ENCODE data around the gene AOC3. TPM values are rescaled to one million over a fixed set of nuclear protein-coding genes. Genes with fewer than 3 reads are reported as not detected.

The AOC3 gene
- total and polyA plus RNA-seq, 5 experiments from 2014 or later: 0.13 to 1.6 (median 1.6) TPM; not detected in 2

Small RNAs within 50 kb of the gene (microRNA-seq; reads per million reads assigned to microRNA genes)
- gene MIR6781 (ENCODE audit: borderline microRNAs expressed): not detected

Other genes with a start within 250 kb of the AOC3 start
- gene RETREG3, start 241.8 kb upstream of the AOC3 start, total RNA-seq: 100 to 1,000 TPM; 139 to 147 TPM
- 100 to 1,000 TPM; 119 to 131 (median 122) TPM for gene RETREG3, start 241.8 kb upstream of the AOC3 start, polyA plus RNA-seq
- 10 to 100 TPM; 12.7 to 16.3 TPM for gene TUBG1, start 241.5 kb upstream of the AOC3 start, total RNA-seq
- gene TUBG1, start 241.5 kb upstream of the AOC3 start, polyA plus RNA-seq: 10 to 100 TPM in 1 of 3 donors, 1 to 10 TPM in 2; 6.7 to 10.3 (median 7.8) TPM
- 10 to 100 TPM; 18.1 to 22.1 TPM for gene TUBG2, start 191.9 kb upstream of the AOC3 start, total RNA-seq
- 1 to 10 TPM; 4.9 to 6.9 (median 6.0) TPM for gene TUBG2, start 191.9 kb upstream of the AOC3 start, polyA plus RNA-seq
- gene PLEKHH3, start 174.2 kb upstream of the AOC3 start, total RNA-seq: not detected
- not detected for gene PLEKHH3, start 174.2 kb upstream of the AOC3 start, polyA plus RNA-seq
- 1 to 10 TPM; 1.3 to 1.7 TPM for gene CCR10, start 169.4 kb upstream of the AOC3 start, total RNA-seq
- 1 to 10 TPM in 1 of 3 donors, under 1 TPM in 2; 0.68 to 1.8 (median 0.75) TPM for gene CCR10, start 169.4 kb upstream of the AOC3 start, polyA plus RNA-seq
- gene CNTNAP1, start 168.7 kb upstream of the AOC3 start, total RNA-seq: 1 to 10 TPM; 2.7 to 3.0 TPM
- under 1 TPM in 1 of 3 donors, not detected in 2; 0.05 TPM for gene CNTNAP1, start 168.7 kb upstream of the AOC3 start, polyA plus RNA-seq
- 100 to 1,000 TPM; 186 to 197 TPM for gene EZH1, start 106.2 kb upstream of the AOC3 start, total RNA-seq
- gene EZH1, start 106.2 kb upstream of the AOC3 start, polyA plus RNA-seq: 10 to 100 TPM; 30.6 to 44.6 (median 32.0) TPM
- not detected for gene RAMP2, start 90.0 kb upstream of the AOC3 start, total RNA-seq
- not detected for gene RAMP2, start 90.0 kb upstream of the AOC3 start, polyA plus RNA-seq
- gene VPS25, start 77.8 kb upstream of the AOC3 start, total RNA-seq: 10 to 100 TPM; 51.0 to 55.2 TPM
- 10 to 100 TPM; 43.9 to 64.5 (median 56.3) TPM for gene VPS25, start 77.8 kb upstream of the AOC3 start, polyA plus RNA-seq
- gene WNK4, start 70.6 kb upstream of the AOC3 start, total RNA-seq: under 1 TPM; 0.27 to 0.62 TPM
- under 1 TPM in 1 of 3 donors, not detected in 2; 0.09 TPM for gene WNK4, start 70.6 kb upstream of the AOC3 start, polyA plus RNA-seq
- gene COA3, start 52.5 kb upstream of the AOC3 start, total RNA-seq: 10 to 100 TPM; 26.7 to 27.0 TPM
- gene COA3, start 52.5 kb upstream of the AOC3 start, polyA plus RNA-seq: 100 to 1,000 TPM; 106 to 119 (median 118) TPM
- not detected for gene CNTD1, start 52.3 kb upstream of the AOC3 start, total RNA-seq
- gene CNTD1, start 52.3 kb upstream of the AOC3 start, polyA plus RNA-seq: under 1 TPM; 0.12 to 0.52 (median 0.24) TPM
- gene BECN1, start 26.9 kb upstream of the AOC3 start, total RNA-seq: 100 to 1,000 TPM; 103 to 109 TPM
- gene BECN1, start 26.9 kb upstream of the AOC3 start, polyA plus RNA-seq: 100 to 1,000 TPM; 106 to 124 (median 123) TPM
- 10 to 100 TPM; 65.3 to 67.3 TPM for gene PSME3, start 17.8 kb upstream of the AOC3 start, total RNA-seq
- gene PSME3, start 17.8 kb upstream of the AOC3 start, polyA plus RNA-seq: 100 to 1,000 TPM; 117 to 123 (median 120) TPM
- 1 to 10 TPM; 4.0 to 4.2 TPM for gene AOC2, start 6.6 kb upstream of the AOC3 start, total RNA-seq
- under 1 TPM; 0.06 to 0.63 (median 0.12) TPM for gene AOC2, start 6.6 kb upstream of the AOC3 start, polyA plus RNA-seq
- gene G6PC1, start 49.6 kb downstream of the AOC3 start, total RNA-seq: not detected
- gene G6PC1, start 49.6 kb downstream of the AOC3 start, polyA plus RNA-seq: not detected
- 10 to 100 TPM; 60.3 to 70.4 TPM for gene AARSD1, start 113.3 kb downstream of the AOC3 start, total RNA-seq
- 10 to 100 TPM; 40.5 to 56.2 (median 45.2) TPM for gene AARSD1, start 113.3 kb downstream of the AOC3 start, polyA plus RNA-seq
- under 1 TPM; 0.38 to 0.49 TPM for gene PTGES3L, start 128.9 kb downstream of the AOC3 start, total RNA-seq
- gene PTGES3L, start 128.9 kb downstream of the AOC3 start, polyA plus RNA-seq: under 1 TPM in 2 of 3 donors, not detected in 1; 0.30 to 0.51 TPM
- 10 to 100 TPM; 18.6 to 18.8 TPM for gene RUNDC1, start 129.4 kb downstream of the AOC3 start, total RNA-seq
- gene RUNDC1, start 129.4 kb downstream of the AOC3 start, polyA plus RNA-seq: 10 to 100 TPM; 11.8 to 15.9 (median 14.6) TPM
- gene RPL27, start 147.2 kb downstream of the AOC3 start, total RNA-seq: 1,000 to 10,000 TPM; 1,609 to 1,640 TPM
- 1,000 to 10,000 TPM; 2,416 to 2,846 (median 2,434) TPM for gene RPL27, start 147.2 kb downstream of the AOC3 start, polyA plus RNA-seq
- gene IFI35, start 155.6 kb downstream of the AOC3 start, total RNA-seq: 10 to 100 TPM; 35.7 to 39.1 TPM
- 10 to 100 TPM; 44.8 to 49.8 (median 47.2) TPM for gene IFI35, start 155.6 kb downstream of the AOC3 start, polyA plus RNA-seq
- 10 to 100 TPM; 36.7 to 42.2 TPM for gene VAT1, start 171.2 kb downstream of the AOC3 start, total RNA-seq
- gene VAT1, start 171.2 kb downstream of the AOC3 start, polyA plus RNA-seq: 10 to 100 TPM; 24.7 to 33.9 (median 28.2) TPM
- gene RND2, start 174.0 kb downstream of the AOC3 start, total RNA-seq: under 1 TPM in 1 of 2 experiments, not detected in 1; 0.16 TPM
- gene RND2, start 174.0 kb downstream of the AOC3 start, polyA plus RNA-seq: under 1 TPM in 2 of 3 donors, not detected in 1; 0.08 to 0.09 TPM